ENCODE measurements around the gene NFE2.
"Not testable (repeated sequence)": the region's sequence is repeated elsewhere in the genome, so short reads cannot be mapped to it uniquely, and the experiment has no call there.

The NFE2 gene

GRCh38 chr12:54300732-54301427 is at the start of gene NFE2:
NFE2 (minus strand) TSS chr12:54301015; CDS start chr12:54295248, 5,767 bp downstream.
- DNase-seq: no peak

- DNase-seq: no peak
Observed at GRCh38 chr12:54349679-54350078, 48.9 kb upstream of the NFE2 start.

- DNase-seq: no peak
Observed at GRCh38 chr12:54349036-54349435, 48.2 kb upstream of the NFE2 start.

GRCh38 chr12:54341378-54342300 is 40.8 kb upstream of the NFE2 start:
- no peak for DNase-seq

GRCh38 chr12:54340846-54341245 is 40.0 kb upstream of the NFE2 start:
- DNase-seq: no peak

GRCh38 chr12:54338698-54339296 is 38.0 kb upstream of the NFE2 start:
- DNase-seq: no peak

GRCh38 chr12:54337854-54338650 is 37.2 kb upstream of the NFE2 start:
- no peak for DNase-seq

- DNase-seq: no peak
Observed at GRCh38 chr12:54337280-54337842, 36.5 kb upstream of the NFE2 start.

- no peak for DNase-seq
Observed at GRCh38 chr12:54333420-54334034, 32.7 kb upstream of the NFE2 start.

- DNase-seq: no peak
Observed at GRCh38 chr12:54331461-54331860, 30.6 kb upstream of the NFE2 start.

GRCh38 chr12:54330442-54330841 is 29.6 kb upstream of the NFE2 start:
- DNase-seq: no peak

GRCh38 chr12:54329759-54330158 is 28.9 kb upstream of the NFE2 start:
- no peak for DNase-seq

- DNase-seq: no peak
Observed at GRCh38 chr12:54328595-54329337, 28.0 kb upstream of the NFE2 start.

- not testable (repeated sequence) for DNase-seq
Observed at GRCh38 chr12:54325442-54326109, 24.8 kb upstream of the NFE2 start.

GRCh38 chr12:54324617-54325441 is 24.0 kb upstream of the NFE2 start, which contains the start of gene COPZ1:
COPZ1 (plus strand) TSS chr12:54325131; CDS start chr12:54325164, 33 bp downstream.
- peak; percentile 87 for DNase-seq

GRCh38 chr12:54321363-54321762 is 20.5 kb upstream of the NFE2 start:
- no peak for DNase-seq

GRCh38 chr12:54312309-54312708 is 11.5 kb upstream of the NFE2 start:
- DNase-seq: not testable (repeated sequence)

- DNase-seq: no peak
Observed at GRCh38 chr12:54311051-54311450, 10.2 kb upstream of the NFE2 start.

- DNase-seq: no peak
Observed at GRCh38 chr12:54306925-54307741, 6.3 kb upstream of the NFE2 start.
